WERI-Rb-1 (cell line): ENCODE measurements around the gene UTP20.
"Not testable (repeated sequence)": the region's sequence is repeated elsewhere in the genome, so short reads cannot be mapped to it uniquely, and the experiment has no call there.

ENCODE experiments used
- DNase-seq: peaks from one replicate; pipeline ENCODE4 v3.0.0-alpha.2; 2020
- H3K27ac ChIP-seq: fragments of 250-450 bp; sonication (Bioruptor Pico); 2 replicates; pipeline ENCODE4 v1.5.1; 2020; ENCODE audit warnings: mild to moderate bottlenecking, moderate library complexity
- H3K27me3 ChIP-seq: fragments of 250-450 bp; sonication (Bioruptor Pico); 2 replicates; pipeline ENCODE4 v1.5.1; 2021; ENCODE audit warnings: mild to moderate bottlenecking, low read depth, moderate library complexity; ENCODE audit not compliant: insufficient read depth, severe bottlenecking
- H3K36me3 ChIP-seq: fragments of 250-450 bp; sonication (Bioruptor Pico); 2 replicates; pipeline ENCODE4 v1.5.1; 2020; ENCODE audit warnings: mild to moderate bottlenecking, moderate library complexity
- H3K4me3 ChIP-seq: 2 replicates; pipeline ENCODE4 v1.5.1; 2011; ENCODE audit warnings: low read depth, mild to moderate bottlenecking, control low read depth, low read length
- H3K9me3 ChIP-seq: fragments of 250-450 bp; sonication (Bioruptor Pico); 2 replicates; pipeline ENCODE4 v1.5.1; 2021; ENCODE audit warnings: mild to moderate bottlenecking, moderate library complexity; ENCODE audit not compliant: severe bottlenecking
- CTCF ChIP-seq: IDR thresholded peaks from 2 replicates; pipeline ENCODE4 v1.5.1; 2011; ENCODE audit warnings: low read depth, mild to moderate bottlenecking, control low read depth, inconsistent platforms, low read length

UTP20 gene

GRCh38 chr12:101375573-101375972, 95.7 kb downstream of the UTP20 start:
- Histone ChIP-seq H3K36me3 (peaks cover 61% of the 10 kb centered on the region), H3K9me3 (no peaks in the 10 kb centered on the region), H3K4me3 (no peak overlapping the region), H3K27me3 (no peaks in the 10 kb centered on the region), H3K27ac (no peak overlapping the region)
- TF ChIP-seq CTCF: no peak
- DNase-seq: no peak

GRCh38 chr12:101379149-101379548, 99.2 kb downstream of the UTP20 start:
- DNase-seq: no peak
- Histone ChIP-seq H3K9me3 (no peaks in the 10 kb centered on the region), H3K27me3 (no peaks in the 10 kb centered on the region), H3K4me3 (no peak overlapping the region), H3K27ac (no peak overlapping the region), H3K36me3 (peaks cover 58% of the 10 kb centered on the region)
- no peak for TF ChIP-seq CTCF

- H3K9me3 ChIP-seq, H3K27me3 ChIP-seq, H3K27ac ChIP-seq, H3K4me3 ChIP-seq, DNase-seq: not testable (repeated sequence)
- H3K36me3 ChIP-seq: peaks cover 43% of the 10 kb centered on the region
These were observed 111.3 kb downstream of the UTP20 start for GRCh38 chr12:101391181-101391580.

GRCh38 chr12:101407049-101407435, 127.1 kb downstream of the UTP20 start:
- H3K36me3 ChIP-seq: peaks cover 11% of the 10 kb centered on the region
- no peak for DNase-seq
- H3K9me3 ChIP-seq: no peaks in the 10 kb centered on the region
- H3K4me3 ChIP-seq: peak overlapping the region; percentile 62
- TF ChIP-seq CTCF: no peak
- H3K27me3 ChIP-seq: no peaks in the 10 kb centered on the region
- H3K27ac ChIP-seq: peak overlapping the region; percentile 98

- Histone ChIP-seq H3K36me3 (peaks cover 11% of the 10 kb centered on the region), H3K27me3 (no peaks in the 10 kb centered on the region), H3K9me3 (no peaks in the 10 kb centered on the region), H3K27ac (peak within 1 kb of the TSS; percentile 98), H3K4me3 (peak within 1 kb of the TSS; percentile 62)
- TF ChIP-seq CTCF: no peak
- peak; percentile 86 for DNase-seq
These were observed 127.8 kb downstream of the UTP20 start, which contains the start of gene ARL1 for GRCh38 chr12:101407436-101408345. ARL1 (minus strand) TSS chr12:101407772; CDS start chr12:101407645, 127 bp downstream.

GRCh38 chr12:101410169-101410568, 130.3 kb downstream of the UTP20 start:
- not testable (repeated sequence) for H3K36me3 ChIP-seq, DNase-seq

More at GRCh38 chr12:101410169-101410568, 130.3 kb downstream of the UTP20 start:
- not testable (repeated sequence) for H3K27ac ChIP-seq, H3K27me3 ChIP-seq, H3K9me3 ChIP-seq, H3K4me3 ChIP-seq
